HL-60 (cell line): ENCODE measurements around the gene MEX3A.

Experiments
- CTCF ChIP-seq: IDR thresholded peaks from one replicate; pipeline ENCODE4 v1.5.1; 2011; ENCODE audit warnings: low read length, control low read depth, inconsistent platforms; ENCODE audit not compliant: insufficient read depth
- POLR2AphosphoS5 ChIP-seq: IDR thresholded peaks from 2 replicates; pipeline ENCODE4 v1.6.1; 2012; ENCODE audit warnings: low read depth
- REST ChIP-seq: IDR thresholded peaks from 2 replicates; pipeline ENCODE4 v1.6.1; 2012; ENCODE audit warnings: low read depth; ENCODE audit not compliant: insufficient replicate concordance

GRCh38 chr1:156069490-156070455 lies 12.5 kb downstream of the MEX3A start:
- no peak for TF ChIP-seq POLR2AphosphoS5
- TF ChIP-seq CTCF, result no peak
- TF ChIP-seq REST, result no peak
